ENCODE data around the gene OR2T27.
A peak's percentile ranks its signal among the peaks of the same experiment; 100 is the strongest.
"Not testable (repeated sequence)": the region's sequence is repeated elsewhere in the genome, so short reads cannot be mapped to it uniquely, and the experiment has no call there.

Gene OR2T27

GRCh38 chr1:248639652-248640051, 15.7 kb downstream of the OR2T27 start:
- not testable (repeated sequence) for DNase-seq

DNA sequence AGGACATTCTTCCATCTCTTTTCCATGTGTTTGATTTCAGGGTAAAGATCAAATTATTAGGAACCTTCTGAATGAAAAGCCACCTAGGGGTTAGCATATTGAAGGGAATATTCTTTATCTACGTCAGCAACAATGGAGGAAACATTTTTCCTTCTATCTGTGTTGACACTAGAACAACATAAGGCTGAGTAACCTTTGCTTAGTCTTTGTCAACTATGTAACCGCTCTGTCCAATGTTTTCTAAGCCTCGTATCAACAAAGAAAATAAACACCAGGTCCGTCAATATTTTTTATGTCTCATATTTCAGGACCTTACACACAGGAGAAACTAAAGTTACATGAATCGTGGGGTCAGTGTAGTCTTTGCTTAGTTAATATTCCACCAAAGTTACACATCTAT, 18.7 kb downstream of the OR2T27 start:
- DNase-seq, result not testable (repeated sequence)

GRCh38 chr1:248634991-248635390, 20.3 kb downstream of the OR2T27 start, which contains the start of gene OR2T11:
OR2T11 (minus strand) TSS chr1:248635091; CDS start chr1:248627128, 7,963 bp downstream.
- not testable (repeated sequence) for DNase-seq

DNA sequence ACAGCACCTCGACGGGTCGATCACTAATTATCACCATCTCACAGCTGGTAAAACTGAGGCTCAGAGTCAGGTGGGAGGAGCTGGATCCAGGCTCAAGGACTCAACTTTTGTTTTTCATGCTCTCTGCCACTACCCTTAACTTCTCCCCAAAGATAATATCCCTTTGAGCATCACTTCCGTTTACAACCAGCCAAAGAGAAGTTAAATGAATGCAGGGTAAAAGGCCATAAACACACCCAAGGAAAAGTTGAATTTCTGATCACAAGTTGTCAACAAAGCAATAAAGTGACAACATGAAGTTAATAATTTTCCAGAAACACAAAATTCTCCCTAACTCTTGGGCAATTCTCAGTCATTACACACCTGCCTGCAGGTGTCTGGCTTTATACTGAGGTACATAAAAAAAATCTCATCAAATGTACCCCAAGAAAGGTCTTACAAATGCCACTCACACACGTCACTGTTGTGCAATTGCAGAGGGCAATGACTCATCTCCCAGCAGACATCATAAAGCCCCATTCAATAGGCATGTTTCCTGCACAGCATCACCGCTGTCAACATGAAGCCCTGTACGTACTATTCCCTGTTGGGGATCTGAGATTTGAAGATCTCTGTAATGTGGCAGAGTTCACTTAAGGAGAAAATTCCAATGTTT, 23.8 kb downstream of the OR2T27 start:
- no peak for DNase-seq

GRCh38 chr1:248630551-248630950, 24.8 kb downstream of the OR2T27 start:
- DNase-seq, result no peak

- DNase-seq, result no peak
Observed at GRCh38 chr1:248627971-248628844, 27.1 kb downstream of the OR2T27 start.

DNA sequence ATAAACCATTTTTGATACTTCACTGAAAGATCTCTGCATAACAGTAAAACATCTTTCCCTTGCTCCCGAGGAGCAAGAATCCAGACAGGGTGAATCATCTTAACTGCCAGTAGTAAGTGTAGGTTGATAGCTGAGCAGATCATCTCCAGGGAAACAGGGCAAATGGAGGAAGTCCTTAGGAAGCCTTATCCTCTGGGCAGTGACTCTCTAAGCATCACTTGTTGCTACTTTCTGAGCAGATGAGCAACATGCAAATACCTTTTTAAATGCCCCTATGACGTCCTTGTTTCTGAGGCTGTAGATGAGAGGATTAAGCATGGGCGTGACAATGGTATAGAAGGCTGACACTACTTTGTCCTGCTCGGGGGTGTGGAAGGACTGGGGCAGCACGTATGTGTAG, 29.4 kb downstream of the OR2T27 start:
- DNase-seq, result no peak

- DNase-seq, result no peak
Observed at GRCh38 chr1:248625166-248625565, 30.2 kb downstream of the OR2T27 start.

DNA sequence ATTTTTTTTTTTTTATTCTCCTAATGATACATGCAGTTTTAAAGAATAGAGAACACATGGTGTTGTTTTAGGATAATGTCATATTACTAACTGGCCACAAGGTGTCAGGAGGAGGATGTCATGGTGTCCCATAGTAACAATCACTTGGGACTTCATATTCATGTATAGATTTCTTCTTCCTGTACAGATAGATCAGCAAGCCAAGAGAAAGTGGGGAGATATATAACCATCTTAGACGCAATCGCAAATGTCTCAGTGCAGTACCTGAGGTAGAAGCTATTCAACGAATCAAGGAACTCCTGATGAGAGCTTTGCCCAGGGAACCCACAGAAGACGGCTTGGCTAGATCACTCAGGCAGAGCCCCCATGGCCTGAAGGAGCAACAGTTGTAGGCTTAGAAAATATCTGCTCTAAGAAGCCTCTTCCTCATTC, 32.7 kb downstream of the OR2T27 start:
- DNase-seq, result peak; percentile 42

DNA sequence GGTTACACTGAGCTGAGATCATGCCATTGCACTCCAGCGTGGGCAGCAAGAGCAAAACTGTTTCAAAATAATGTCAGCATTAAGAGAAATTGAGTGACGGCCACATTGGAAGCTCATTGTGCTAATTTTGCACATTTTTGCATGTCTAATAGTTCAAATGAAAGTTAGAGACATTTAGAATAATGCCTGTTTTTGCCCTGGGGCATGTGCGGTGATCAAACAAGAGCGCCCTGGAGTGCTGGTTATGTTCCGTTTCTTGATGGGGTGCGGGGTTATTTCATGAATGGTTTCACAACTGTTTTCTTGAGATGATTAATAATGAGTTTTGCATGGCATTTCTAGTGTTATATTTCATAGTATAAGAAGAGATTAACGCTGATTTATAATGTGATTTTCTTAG, 33.6 kb downstream of the OR2T27 start:
- no peak for DNase-seq

GRCh38 chr1:248618878-248619277, 36.5 kb downstream of the OR2T27 start:
- DNase-seq, result peak; percentile 12

DNA sequence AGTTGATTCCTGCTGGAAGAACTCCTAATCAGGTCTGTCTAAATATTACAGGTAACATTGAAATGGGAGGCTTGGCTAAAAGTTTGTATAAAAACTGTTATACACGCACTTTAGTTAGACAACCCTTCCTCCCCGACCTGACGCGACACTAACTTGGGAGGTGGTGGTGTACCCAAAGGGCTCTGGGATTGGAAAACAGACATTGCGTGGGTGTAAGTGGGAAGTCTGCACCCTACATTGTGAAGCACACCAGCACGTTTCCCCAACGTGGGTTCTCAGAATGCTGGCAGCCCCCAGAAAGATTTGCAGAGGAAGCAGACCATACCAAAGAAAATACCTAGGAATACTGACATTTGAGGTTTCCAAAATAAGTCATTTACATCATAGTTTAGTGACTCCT, 37.2 kb downstream of the OR2T27 start:
- DNase-seq, result no peak

- DNase-seq, result no peak
Observed at GRCh38 chr1:248613742-248614141, 41.6 kb downstream of the OR2T27 start.

GRCh38 chr1:248611883-248612414, 43.4 kb downstream of the OR2T27 start:
- no peak for DNase-seq

DNA sequence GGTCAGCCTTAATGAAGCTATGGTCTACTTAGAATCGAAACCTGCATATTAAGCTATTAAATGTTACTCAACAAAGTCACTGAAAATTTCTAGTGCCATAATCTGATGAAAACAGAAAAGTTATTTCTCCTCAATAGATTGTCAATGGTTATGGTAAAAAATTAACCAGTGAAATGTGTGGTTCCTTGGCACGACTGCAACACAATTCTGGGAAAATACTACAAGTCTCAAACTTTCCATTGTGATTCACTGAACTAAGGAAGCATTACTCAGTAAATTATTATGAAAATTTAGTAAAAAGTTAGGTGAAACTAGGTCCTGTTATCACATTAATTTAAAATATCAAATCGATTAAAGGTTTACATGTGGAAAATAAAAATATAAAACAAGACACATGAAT, 45.0 kb downstream of the OR2T27 start:
- DNase-seq, result no peak

All from NCI-H774 (cell line).